ENCODE data around the gene AFF1.

Gene AFF1

GRCh38 chr4:87026800-87027495 is 92.1 kb downstream of the AFF1 start:
- Histone ChIP-seq H3K27me3 (ENCODE audit: control insufficient read depth, insufficient read depth, low read length) (no peaks in the 10 kb centered on the region), H3K9me3 (ENCODE audit: control insufficient read depth, insufficient read depth, low read length) (no peaks in the 10 kb centered on the region), H3K27ac (ENCODE audit: low read length) (no peak overlapping the region), H3K36me3 (ENCODE audit: control insufficient read depth, insufficient read depth, low read length) (no peaks in the 10 kb centered on the region), H3K4me3 (ENCODE audit: low read length) (no peak overlapping the region), H3K4me1 (ENCODE audit: control insufficient read depth, insufficient read depth, low read length) (0 out of 2 replicates have a peak, but pooled peaks cover 1% of the 10 kb centered on the region)
- DNase-seq (ENCODE audit: low read depth, low spot score): no peak
- no CpG with 5 or more reads among the region's 4 CpGs for WGBS (ENCODE audit: insufficient coverage, insufficient read length)

GRCh38 chr4:87029356-87029755 is 94.5 kb downstream of the AFF1 start:
- no peaks in the 10 kb centered on the region for H3K9me3 ChIP-seq (ENCODE audit: control insufficient read depth, insufficient read depth, low read length)
- no peaks in the 10 kb centered on the region for H3K27me3 ChIP-seq (ENCODE audit: control insufficient read depth, insufficient read depth, low read length)
- H3K4me3 ChIP-seq (ENCODE audit: low read length): no peak overlapping the region
- no peaks in the 10 kb centered on the region for H3K36me3 ChIP-seq (ENCODE audit: control insufficient read depth, insufficient read depth, low read length)
- no peak for DNase-seq (ENCODE audit: low read depth, low spot score)
- 0 out of 2 replicates have a peak, but pooled peaks cover 1% of the 10 kb centered on the region for H3K4me1 ChIP-seq (ENCODE audit: control insufficient read depth, insufficient read depth, low read length)
- no peak overlapping the region for H3K27ac ChIP-seq (ENCODE audit: low read length)
- no CpG with 5 or more reads among the region's 5 CpGs for WGBS (ENCODE audit: insufficient coverage, insufficient read length)

GRCh38 chr4:87030124-87030523 is 95.3 kb downstream of the AFF1 start:
- no peak for DNase-seq (ENCODE audit: low read depth, low spot score)
- Histone ChIP-seq H3K9me3 (ENCODE audit: control insufficient read depth, insufficient read depth, low read length) (no peaks in the 10 kb centered on the region), H3K36me3 (ENCODE audit: control insufficient read depth, insufficient read depth, low read length) (no peaks in the 10 kb centered on the region), H3K27me3 (ENCODE audit: control insufficient read depth, insufficient read depth, low read length) (no peaks in the 10 kb centered on the region), H3K27ac (ENCODE audit: low read length) (no peak overlapping the region), H3K4me3 (ENCODE audit: low read length) (no peak overlapping the region), H3K4me1 (ENCODE audit: control insufficient read depth, insufficient read depth, low read length) (0 out of 2 replicates have a peak, but pooled peaks cover 3% of the 10 kb centered on the region)
- WGBS (ENCODE audit: insufficient coverage, insufficient read length): no CpG with 5 or more reads among the region's 4 CpGs

- H3K4me3 ChIP-seq (ENCODE audit: low read length): no peak overlapping the region
- no peaks in the 10 kb centered on the region for H3K9me3 ChIP-seq (ENCODE audit: control insufficient read depth, insufficient read depth, low read length)
- no peaks in the 10 kb centered on the region for H3K36me3 ChIP-seq (ENCODE audit: control insufficient read depth, insufficient read depth, low read length)
- DNase-seq (ENCODE audit: low read depth, low spot score): no peak
- H3K4me1 ChIP-seq (ENCODE audit: control insufficient read depth, insufficient read depth, low read length): 0 out of 2 replicates have a peak, but pooled peaks cover 3% of the 10 kb centered on the region
- no peak overlapping the region for H3K27ac ChIP-seq (ENCODE audit: low read length)
- no CpG with 5 or more reads among the region's 13 CpGs for WGBS (ENCODE audit: insufficient coverage, insufficient read length)
- no peaks in the 10 kb centered on the region for H3K27me3 ChIP-seq (ENCODE audit: control insufficient read depth, insufficient read depth, low read length)
Observed at GRCh38 chr4:87030755-87031441, 96.1 kb downstream of the AFF1 start.

- no peak overlapping the region for H3K27ac ChIP-seq (ENCODE audit: low read length)
- H3K4me3 ChIP-seq (ENCODE audit: low read length): no peak overlapping the region
Observed at GRCh38 chr4:87031920-87032319, 97.1 kb downstream of the AFF1 start.

GRCh38 chr4:87032884-87033533 is 98.2 kb downstream of the AFF1 start:
- Histone ChIP-seq H3K27ac (ENCODE audit: low read length) (no peak overlapping the region), H3K9me3 (ENCODE audit: control insufficient read depth, insufficient read depth, low read length) (no peaks in the 10 kb centered on the region), H3K27me3 (ENCODE audit: control insufficient read depth, insufficient read depth, low read length) (no peaks in the 10 kb centered on the region), H3K4me3 (ENCODE audit: low read length) (no peak overlapping the region), H3K4me1 (ENCODE audit: control insufficient read depth, insufficient read depth, low read length) (0 out of 2 replicates have a peak, but pooled peaks cover 3% of the 10 kb centered on the region), H3K36me3 (ENCODE audit: control insufficient read depth, insufficient read depth, low read length) (no peaks in the 10 kb centered on the region)
- DNase-seq (ENCODE audit: low read depth, low spot score): no peak
- WGBS (ENCODE audit: insufficient coverage, insufficient read length): no CpG with 5 or more reads among the region's 3 CpGs

More at GRCh38 chr4:87031920-87032319, 97.1 kb downstream of the AFF1 start:
- no CpG with 5 or more reads among the region's 2 CpGs for WGBS (ENCODE audit: insufficient coverage, insufficient read length)
- Histone ChIP-seq H3K9me3 (ENCODE audit: control insufficient read depth, insufficient read depth, low read length) (no peaks in the 10 kb centered on the region), H3K36me3 (ENCODE audit: control insufficient read depth, insufficient read depth, low read length) (no peaks in the 10 kb centered on the region), H3K4me1 (ENCODE audit: control insufficient read depth, insufficient read depth, low read length) (0 out of 2 replicates have a peak, but pooled peaks cover 3% of the 10 kb centered on the region), H3K27me3 (ENCODE audit: control insufficient read depth, insufficient read depth, low read length) (no peaks in the 10 kb centered on the region)
- DNase-seq (ENCODE audit: low read depth, low spot score): no peak

- 0 out of 2 replicates have a peak, but pooled peaks cover 4% of the 10 kb centered on the region for H3K4me1 ChIP-seq (ENCODE audit: control insufficient read depth, insufficient read depth, low read length)
- H3K27ac ChIP-seq (ENCODE audit: low read length): no peak overlapping the region
- no peaks in the 10 kb centered on the region for H3K36me3 ChIP-seq (ENCODE audit: control insufficient read depth, insufficient read depth, low read length)
- WGBS (ENCODE audit: insufficient coverage, insufficient read length): no CpG with 5 or more reads among the region's 8 CpGs
- no peak for DNase-seq (ENCODE audit: low read depth, low spot score)
- H3K4me3 ChIP-seq (ENCODE audit: low read length): no peak overlapping the region
- no peaks in the 10 kb centered on the region for H3K9me3 ChIP-seq (ENCODE audit: control insufficient read depth, insufficient read depth, low read length)
- no peaks in the 10 kb centered on the region for H3K27me3 ChIP-seq (ENCODE audit: control insufficient read depth, insufficient read depth, low read length)
Observed at GRCh38 chr4:87033902-87034301, 99.1 kb downstream of the AFF1 start.

- Histone ChIP-seq H3K27me3 (ENCODE audit: control insufficient read depth, insufficient read depth, low read length) (no peaks in the 10 kb centered on the region), H3K4me3 (ENCODE audit: low read length) (no peak overlapping the region), H3K27ac (ENCODE audit: low read length) (no peak overlapping the region), H3K4me1 (ENCODE audit: control insufficient read depth, insufficient read depth, low read length) (peaks cover 8% of the 10 kb centered on the region; the same call in 1 of the 2 replicates), H3K9me3 (ENCODE audit: control insufficient read depth, insufficient read depth, low read length) (no peaks in the 10 kb centered on the region), H3K36me3 (ENCODE audit: control insufficient read depth, insufficient read depth, low read length) (no peaks in the 10 kb centered on the region)
- no CpG with 5 or more reads among the region's 3 CpGs for WGBS (ENCODE audit: insufficient coverage, insufficient read length)
- no peak for DNase-seq (ENCODE audit: low read depth, low spot score)
Observed at GRCh38 chr4:87034527-87034926, 99.7 kb downstream of the AFF1 start.

- H3K27me3 ChIP-seq (ENCODE audit: control insufficient read depth, insufficient read depth, low read length): no peaks in the 10 kb centered on the region
- no peak overlapping the region for H3K27ac ChIP-seq (ENCODE audit: low read length)
- no peak for DNase-seq (ENCODE audit: low read depth, low spot score)
- H3K9me3 ChIP-seq (ENCODE audit: control insufficient read depth, insufficient read depth, low read length): no peaks in the 10 kb centered on the region
- H3K4me3 ChIP-seq (ENCODE audit: low read length): no peak overlapping the region
- H3K36me3 ChIP-seq (ENCODE audit: control insufficient read depth, insufficient read depth, low read length): no peaks in the 10 kb centered on the region
- no CpG with 5 or more reads among the region's 3 CpGs for WGBS (ENCODE audit: insufficient coverage, insufficient read length)
- peaks cover 7% of the 10 kb centered on the region; the same call in 1 of the 2 replicates for H3K4me1 ChIP-seq (ENCODE audit: control insufficient read depth, insufficient read depth, low read length)
Observed at GRCh38 chr4:87035881-87036509, 101.2 kb downstream of the AFF1 start.

- no peaks in the 10 kb centered on the region for H3K9me3 ChIP-seq (ENCODE audit: control insufficient read depth, insufficient read depth, low read length)
- no peaks in the 10 kb centered on the region for H3K27me3 ChIP-seq (ENCODE audit: control insufficient read depth, insufficient read depth, low read length)
- H3K4me3 ChIP-seq (ENCODE audit: low read length): no peak overlapping the region
- no peak overlapping the region for H3K27ac ChIP-seq (ENCODE audit: low read length)
- peaks cover 7% of the 10 kb centered on the region; the same call in 1 of the 2 replicates for H3K4me1 ChIP-seq (ENCODE audit: control insufficient read depth, insufficient read depth, low read length)
- H3K36me3 ChIP-seq (ENCODE audit: control insufficient read depth, insufficient read depth, low read length): no peaks in the 10 kb centered on the region
- no peak for DNase-seq (ENCODE audit: low read depth, low spot score)
- WGBS (ENCODE audit: insufficient coverage, insufficient read length): no CpG with 5 or more reads among the region's 4 CpGs
Observed at GRCh38 chr4:87036713-87037112, 101.9 kb downstream of the AFF1 start.
